ENCODE measurements around the gene RAD51D.

- TF ChIP-seq POLR2A (IDR thresholded peaks at IDR 0.05) = no peak
- no peak for TF ChIP-seq CTCF (IDR thresholded peaks at IDR 0.05)
Measured at GRCh38 chr17:35068249-35068648, 51.4 kb downstream of the RAD51D start.

All from heart left ventricle (tissue), 13 donors.